AG09319 (cell line): Measurements from ENCODE around the gene DCAF6.

Experiments
- DNase-seq: peaks from one replicate; pipeline ENCODE4 v3.0.0-alpha.2; 2010; ENCODE audit warnings: low read depth; ENCODE audit errors: extremely low read depth
- CTCF ChIP-seq: IDR thresholded peaks from 2 replicates; pipeline ENCODE4 v1.5.1; 2011; ENCODE audit warnings: low read depth, mild to moderate bottlenecking, inconsistent platforms, low read length, moderate library complexity

Gene DCAF6

DNA sequence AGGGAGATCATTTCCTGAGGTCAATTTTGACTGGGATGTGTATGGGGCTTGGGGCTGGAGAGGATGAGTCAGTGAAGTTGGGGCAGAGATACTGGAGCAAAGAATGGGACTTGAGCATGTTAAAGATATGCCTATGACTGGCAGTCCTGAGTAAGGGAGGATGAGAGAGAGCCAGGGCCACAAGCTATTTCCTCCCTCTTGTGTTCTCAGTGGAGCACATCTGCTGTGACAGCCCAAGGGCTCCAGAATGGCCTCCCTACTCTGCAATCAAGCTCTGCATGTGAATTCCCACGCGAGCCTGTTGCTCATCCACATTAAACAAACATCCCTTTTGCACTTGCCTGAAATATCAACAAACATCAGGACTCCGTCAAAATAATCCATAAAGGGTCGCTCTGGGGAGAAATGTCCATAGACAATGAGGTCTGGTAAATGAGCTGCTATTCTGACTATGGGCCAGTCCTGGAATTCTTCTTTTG, 31.8 kb upstream of the DCAF6 start:
- DNase-seq, result peak; percentile 11
- no peak; the same call in 1 of the 2 replicates for TF ChIP-seq CTCF

DNA sequence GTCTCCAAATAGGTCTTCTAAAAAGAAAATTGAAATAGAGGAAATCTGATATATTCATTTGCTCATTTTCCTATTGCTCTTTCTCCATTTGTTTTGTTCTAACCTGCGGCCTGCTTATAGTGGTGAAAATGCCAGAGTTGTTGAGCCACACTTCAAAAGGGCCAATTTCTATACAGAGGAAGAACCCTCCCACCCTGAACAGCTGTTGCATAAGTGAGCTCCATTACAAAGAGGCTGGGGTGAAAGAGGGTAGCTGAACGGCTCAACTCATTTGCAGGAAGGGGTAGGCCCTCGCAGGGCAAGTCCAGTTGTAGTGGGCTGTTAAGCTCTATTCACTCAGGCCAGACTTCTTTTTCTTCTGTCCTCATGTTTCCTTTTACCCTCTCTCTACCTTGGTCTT, 31.3 kb upstream of the DCAF6 start:
- no peak for TF ChIP-seq CTCF
- DNase-seq, result no peak

DNA sequence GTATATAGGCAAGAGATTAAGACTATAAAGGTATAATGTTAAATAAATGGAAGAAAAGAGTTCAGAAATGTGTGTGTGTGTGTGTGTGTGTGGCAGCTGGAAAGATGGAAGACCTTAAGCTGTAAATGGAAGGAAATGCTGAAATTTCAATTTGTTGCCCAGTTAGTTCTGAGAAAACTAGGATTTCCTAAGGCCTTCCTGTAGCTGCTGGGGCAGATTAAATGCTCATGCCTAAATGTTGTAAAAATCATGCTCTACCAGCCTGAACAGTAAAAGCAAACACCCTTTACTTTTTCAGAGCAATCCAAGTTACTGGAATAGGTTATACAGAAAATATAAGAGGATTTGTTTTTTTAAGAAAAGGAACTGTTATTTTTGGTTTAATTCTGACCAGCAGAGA, 30.8 kb upstream of the DCAF6 start:
- no peak for DNase-seq

DNA sequence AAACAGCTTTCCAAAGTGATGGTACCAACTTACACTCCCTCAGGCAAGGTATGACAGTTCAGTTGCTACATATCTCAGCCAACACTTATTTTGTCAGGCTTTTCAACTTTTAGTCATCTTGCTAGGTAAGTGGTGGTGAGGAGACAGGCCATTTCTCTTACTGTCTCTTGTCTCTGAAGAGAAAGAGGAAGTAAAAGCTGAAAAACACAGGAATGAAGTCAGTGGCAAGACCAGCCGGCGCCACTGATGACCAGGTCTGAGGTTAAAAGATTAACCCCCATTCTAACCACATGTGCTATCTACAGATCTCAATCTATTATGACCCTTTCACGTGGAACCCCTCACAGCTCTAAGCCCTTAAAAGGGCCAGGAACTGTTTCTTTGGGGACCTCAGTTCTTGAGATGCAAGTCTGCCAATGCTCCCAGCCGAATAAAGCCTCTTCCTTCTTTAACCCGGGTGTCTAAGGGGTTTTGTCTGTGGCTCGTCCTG, 26.7 kb upstream of the DCAF6 start:
- no peak for DNase-seq
- no peak for TF ChIP-seq CTCF

More for the DNA sequence above, 30.8 kb upstream of the DCAF6 start:
- no peak for TF ChIP-seq CTCF

DNA sequence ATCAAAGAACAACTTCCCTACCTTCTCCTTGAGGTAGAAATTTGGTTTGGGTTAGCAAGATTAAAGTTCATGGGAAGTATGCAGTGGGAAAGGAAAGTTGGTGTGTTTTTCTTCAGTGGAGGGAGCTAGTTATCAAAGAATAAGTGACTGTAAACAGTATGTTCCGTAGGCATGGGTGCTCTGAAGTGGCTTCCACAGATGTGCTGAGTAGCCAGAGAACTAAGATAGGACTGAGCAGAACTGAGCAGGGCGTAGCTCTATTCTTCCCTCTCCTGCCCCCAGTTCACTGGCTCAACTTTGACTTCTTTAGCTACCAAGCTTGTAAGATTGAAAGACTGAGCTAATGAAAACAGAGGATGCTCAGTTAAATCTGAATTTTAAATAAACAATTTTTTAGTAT, 26.0 kb upstream of the DCAF6 start:
- no peak for TF ChIP-seq CTCF
- DNase-seq, result no peak

DNA sequence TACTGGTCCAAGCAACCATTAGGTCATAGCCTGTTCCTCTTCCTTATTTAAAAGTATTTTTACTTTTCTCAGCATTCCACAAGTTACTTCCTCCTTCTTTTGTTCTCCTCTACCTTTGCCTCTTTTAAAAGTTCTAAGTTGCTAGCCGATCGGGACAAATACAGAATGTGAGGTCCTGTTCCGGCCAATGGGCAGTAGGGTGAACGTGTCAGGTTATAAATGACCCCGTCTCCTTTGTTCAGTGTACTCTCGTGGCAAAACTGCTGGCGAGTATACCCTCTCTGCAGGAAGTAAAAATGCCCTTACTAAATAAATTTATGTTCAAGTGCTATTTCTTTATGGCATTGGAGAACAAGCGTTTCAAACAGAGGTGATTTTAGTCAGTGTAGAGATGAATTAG, 25.1 kb upstream of the DCAF6 start:
- no peak for TF ChIP-seq CTCF
- DNase-seq, result no peak

DNA sequence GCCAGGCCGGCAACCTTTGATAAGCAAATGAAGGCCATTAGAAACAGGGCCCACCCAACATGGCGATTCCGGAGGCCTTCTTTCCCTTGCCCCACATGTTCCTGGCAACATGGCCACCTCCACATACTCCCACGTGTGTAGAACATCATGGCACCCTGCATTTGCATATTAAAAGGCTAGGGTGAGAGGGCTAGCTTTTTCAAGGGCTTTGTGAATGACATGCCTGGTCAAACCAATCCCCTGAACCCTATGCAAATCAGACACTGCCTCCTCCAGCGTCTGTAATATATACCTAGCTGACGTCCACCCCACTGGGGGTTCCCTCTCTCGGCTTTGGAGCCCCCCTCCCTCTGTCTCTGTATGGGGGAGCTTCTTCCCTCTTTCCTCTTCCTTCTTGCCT, 24.2 kb upstream of the DCAF6 start:
- DNase-seq, result no peak
- no peak for TF ChIP-seq CTCF
